SK-N-SH treated with all-trans-retinoic acid at 6 μM for 48 hours (cell line): ENCODE measurements around the gene CCDC187.

Experiments
- ARNTL ChIP-seq: fragments of 450-650 bp; formaldehyde crosslinking; IDR thresholded peaks from 2 replicates; pipeline ENCODE4 v1.5.0; 2020; ENCODE audit warnings: low read depth, mild to moderate bottlenecking, moderate library complexity, borderline replicate concordance
- CSDC2 ChIP-seq: fragments of 250-450 bp; sonication (Bioruptor Pico); IDR thresholded peaks from 2 replicates; pipeline ENCODE4 v1.5.0; 2020; ENCODE audit warnings: mild to moderate bottlenecking, moderate library complexity
- ESRRG ChIP-seq: fragments of 250-450 bp; sonication (Bioruptor Pico); IDR thresholded peaks from 2 replicates; pipeline ENCODE4 v1.6.1; 2021; ENCODE audit warnings: mild to moderate bottlenecking
- PATZ1 ChIP-seq: fragments of 250-450 bp; sonication (Bioruptor Pico); IDR thresholded peaks from 2 replicates; pipeline ENCODE4 v1.8.0; 2020; ENCODE audit warnings: mild to moderate bottlenecking, moderate library complexity, borderline replicate concordance
- POU6F1 ChIP-seq: fragments of 250-450 bp; sonication (Bioruptor Pico); IDR thresholded peaks from 2 replicates; pipeline ENCODE4 v1.8.0; 2021; ENCODE audit warnings: low read depth, mild to moderate bottlenecking, moderate library complexity, borderline replicate concordance
- TOX ChIP-seq: fragments of 250-450 bp; sonication (Bioruptor Pico); IDR thresholded peaks from 2 replicates; pipeline ENCODE4 v1.8.0; 2021; ENCODE audit warnings: mild to moderate bottlenecking, moderate library complexity, borderline replicate concordance
- TSHZ2 ChIP-seq: fragments of 250-450 bp; sonication (Bioruptor Pico); IDR thresholded peaks from 2 replicates; pipeline ENCODE4 v1.5.0; 2020; ENCODE audit warnings: mild to moderate bottlenecking, moderate library complexity
- ZC3H10 ChIP-seq: fragments of 250-450 bp; sonication (Bioruptor Pico); IDR thresholded peaks from 2 replicates; pipeline ENCODE4 v1.5.1; 2021; ENCODE audit warnings: mild to moderate bottlenecking, moderate library complexity
- ZFP3 ChIP-seq: fragments of 250-450 bp; sonication (Bioruptor Pico); IDR thresholded peaks from 2 replicates; pipeline ENCODE4 v1.5.0; 2020; ENCODE audit warnings: mild to moderate bottlenecking, moderate library complexity

- no peak for TF ChIP-seq PATZ1 (CRISPR knock-in tag)
- no peak for TF ChIP-seq TSHZ2 (CRISPR knock-in tag)
- TF ChIP-seq ZC3H10 (CRISPR knock-in tag) = no peak
- TF ChIP-seq ZFP3 (CRISPR knock-in tag) = no peak
- no peak for TF ChIP-seq POU6F1 (CRISPR knock-in tag)
- TF ChIP-seq CSDC2 = no peak
- no peak for TF ChIP-seq ESRRG (CRISPR knock-in tag)
- TF ChIP-seq TOX = no peak
- no peak for TF ChIP-seq ARNTL (CRISPR knock-in tag)
Observed at GRCh38 chr9:136218271-136218670, 85.6 kb downstream of the CCDC187 start.
